GM18505 (cell line): ENCODE measurements around the gene OR51A7.
"Not testable (repeated sequence)": the region's sequence is repeated elsewhere in the genome, so short reads cannot be mapped to it uniquely, and the experiment has no call there.

Source experiments
- ATAC-seq: cut with Tn5 transposase; IDR thresholded peaks from one replicate; pipeline ENCODE4 v1.9.1; 2021; ENCODE audit not compliant: unreplicated experiment
- POLR2A ChIP-seq: IDR thresholded peaks from 4 replicates; pipeline ENCODE4 v1.6.1; 2011; ENCODE audit warnings: borderline replicate concordance; ENCODE audit not compliant: insufficient read depth, insufficient read length; ENCODE audit errors: extremely low read depth

OR51A7 gene, protein sequence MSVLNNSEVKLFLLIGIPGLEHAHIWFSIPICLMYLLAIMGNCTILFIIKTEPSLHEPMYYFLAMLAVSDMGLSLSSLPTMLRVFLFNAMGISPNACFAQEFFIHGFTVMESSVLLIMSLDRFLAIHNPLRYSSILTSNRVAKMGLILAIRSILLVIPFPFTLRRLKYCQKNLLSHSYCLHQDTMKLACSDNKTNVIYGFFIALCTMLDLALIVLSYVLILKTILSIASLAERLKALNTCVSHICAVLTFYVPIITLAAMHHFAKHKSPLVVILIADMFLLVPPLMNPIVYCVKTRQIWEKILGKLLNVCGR

DNA sequence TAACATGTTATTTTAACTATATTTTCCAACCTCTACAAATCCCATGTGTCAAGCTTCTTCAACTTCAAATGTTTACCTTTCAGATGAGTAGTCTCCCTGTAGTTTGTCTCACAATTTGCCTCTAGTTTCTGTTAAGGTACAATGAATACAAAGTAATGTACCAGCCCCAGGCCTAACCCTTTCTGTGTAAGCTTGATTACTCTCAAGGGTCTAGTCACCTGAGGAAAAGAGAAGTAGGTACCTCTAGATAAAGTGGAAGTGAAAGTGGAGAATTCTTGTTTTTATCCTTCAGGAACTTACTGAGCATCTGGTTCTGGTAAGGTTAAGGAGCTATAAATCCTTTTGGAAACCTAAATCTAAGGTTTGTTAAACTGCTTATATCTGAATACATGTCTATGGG is at the start of gene OR51A7:
Gene OR51A7 (plus strand): TSS at position 300 of the 400 bp plus-strand sequence. CDS start 3,587 bp downstream, outside the sequence.
- TF ChIP-seq POLR2A = no peak
- no peak for ATAC-seq

DNA sequence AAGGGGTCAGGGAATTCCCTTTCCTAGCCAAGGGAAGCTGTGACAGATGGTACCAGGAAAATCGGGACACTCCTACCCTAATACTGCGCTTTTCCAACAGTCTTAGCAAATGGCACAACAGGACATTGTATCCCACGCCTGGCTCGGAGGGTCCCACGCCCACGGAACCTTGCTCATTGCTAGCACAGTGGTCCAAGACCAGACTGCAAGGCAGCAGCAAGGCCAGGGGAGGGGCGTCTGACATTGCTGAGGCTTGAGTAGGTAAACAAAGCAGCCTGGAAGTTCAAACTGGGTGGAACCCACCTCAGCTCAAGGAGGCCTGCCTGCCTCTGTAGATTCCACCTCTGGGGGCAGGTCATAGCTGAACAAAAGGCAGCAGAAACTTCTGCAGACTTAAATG is 49.3 kb upstream of the OR51A7 start:
- ATAC-seq = not testable (repeated sequence)

DNA sequence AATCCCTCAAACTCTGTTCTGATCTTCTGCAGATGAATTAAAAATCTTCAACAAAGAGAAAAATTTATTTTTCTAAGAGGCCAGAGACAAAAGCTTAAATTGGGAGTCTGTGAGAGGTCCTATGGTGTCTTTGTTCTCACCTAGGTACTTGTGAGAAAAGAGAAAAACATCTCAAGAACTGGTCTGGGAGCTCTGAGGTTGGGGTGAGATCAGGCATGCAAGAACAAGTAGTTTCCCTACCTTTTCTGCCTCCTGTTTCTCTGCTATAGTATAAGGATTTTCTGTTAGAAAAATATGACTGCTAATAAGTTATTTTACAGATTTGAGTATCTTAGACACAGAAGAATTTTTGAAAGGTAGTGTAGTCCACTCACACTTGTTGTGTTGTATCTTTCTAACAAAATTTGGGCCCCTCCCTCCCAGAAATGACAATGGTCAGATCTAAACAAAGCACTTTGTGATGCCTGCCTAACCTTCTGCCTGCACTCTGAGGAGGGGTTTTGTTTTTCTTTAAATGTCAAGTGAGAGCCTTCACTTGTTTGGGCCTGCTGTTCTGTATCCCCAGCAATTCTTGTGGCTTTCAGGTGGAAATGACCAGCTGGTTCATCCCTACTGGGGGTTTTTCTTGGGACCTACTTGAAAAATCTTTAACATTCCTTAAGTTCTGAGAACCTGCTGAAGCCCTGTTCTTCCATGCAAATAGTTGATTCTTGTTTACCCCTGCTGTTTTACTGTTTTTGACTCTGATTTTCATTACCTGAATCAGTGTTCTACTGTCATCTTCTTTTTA is 40.9 kb upstream of the OR51A7 start:
- ATAC-seq = no peak
- no peak for TF ChIP-seq POLR2A

DNA sequence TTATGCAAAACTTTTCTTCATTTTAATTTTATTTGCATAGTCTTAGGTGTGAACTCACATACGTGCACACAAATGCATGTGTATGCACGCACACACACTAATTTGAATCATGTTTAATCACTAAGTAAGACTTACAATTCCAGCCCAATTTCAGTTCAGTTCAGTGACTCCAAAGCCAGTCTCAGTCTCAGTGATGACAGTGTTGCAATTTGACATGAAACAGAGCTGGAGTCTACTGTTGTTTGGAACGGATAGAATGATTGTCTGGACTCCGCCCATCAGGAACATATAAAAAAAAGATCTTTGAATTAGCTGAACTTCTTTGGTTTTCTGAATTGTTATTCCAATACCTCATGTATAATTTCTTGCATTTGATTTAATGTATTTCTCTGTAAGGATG is 39.7 kb upstream of the OR51A7 start:
- TF ChIP-seq POLR2A = no peak
- ATAC-seq = no peak

DNA sequence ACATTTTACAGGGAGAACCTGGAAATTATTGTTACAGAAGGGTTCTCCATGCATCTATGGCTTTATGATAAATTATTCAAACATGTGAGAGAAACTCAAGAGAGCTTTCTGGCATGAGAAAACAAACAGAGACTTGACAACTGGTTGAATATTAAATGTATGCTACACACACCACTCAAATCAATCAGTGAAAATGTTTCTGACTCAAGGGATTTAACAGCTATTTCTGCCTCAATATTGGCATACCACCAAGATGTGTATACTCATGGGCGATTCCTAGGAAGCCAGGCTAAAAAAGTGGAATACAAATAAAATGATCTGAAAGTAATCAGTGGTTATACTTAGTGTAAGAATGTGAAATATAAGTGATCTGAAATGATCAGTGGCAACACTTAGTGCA is 37.7 kb upstream of the OR51A7 start:
- no peak for TF ChIP-seq POLR2A
- ATAC-seq = no peak

DNA sequence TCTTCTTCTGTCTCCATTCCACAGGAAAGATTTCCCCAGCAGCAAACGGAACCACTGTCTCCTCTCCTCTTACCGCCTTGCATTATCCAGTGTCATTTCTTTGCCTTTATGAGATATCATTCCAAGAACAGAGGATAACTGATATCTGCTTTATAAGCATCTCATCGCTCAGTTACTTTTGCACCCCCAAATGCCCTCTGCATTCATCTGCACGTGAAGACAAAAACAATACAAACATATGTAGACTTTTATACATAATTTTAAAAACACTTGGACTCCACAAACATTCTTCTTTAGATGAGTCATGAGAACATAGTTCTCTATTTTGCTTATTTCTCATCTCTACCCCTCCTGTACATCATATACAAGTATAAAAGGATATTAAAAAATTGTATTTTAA is 22.4 kb upstream of the OR51A7 start:
- ATAC-seq = no peak
- TF ChIP-seq POLR2A = no peak

DNA sequence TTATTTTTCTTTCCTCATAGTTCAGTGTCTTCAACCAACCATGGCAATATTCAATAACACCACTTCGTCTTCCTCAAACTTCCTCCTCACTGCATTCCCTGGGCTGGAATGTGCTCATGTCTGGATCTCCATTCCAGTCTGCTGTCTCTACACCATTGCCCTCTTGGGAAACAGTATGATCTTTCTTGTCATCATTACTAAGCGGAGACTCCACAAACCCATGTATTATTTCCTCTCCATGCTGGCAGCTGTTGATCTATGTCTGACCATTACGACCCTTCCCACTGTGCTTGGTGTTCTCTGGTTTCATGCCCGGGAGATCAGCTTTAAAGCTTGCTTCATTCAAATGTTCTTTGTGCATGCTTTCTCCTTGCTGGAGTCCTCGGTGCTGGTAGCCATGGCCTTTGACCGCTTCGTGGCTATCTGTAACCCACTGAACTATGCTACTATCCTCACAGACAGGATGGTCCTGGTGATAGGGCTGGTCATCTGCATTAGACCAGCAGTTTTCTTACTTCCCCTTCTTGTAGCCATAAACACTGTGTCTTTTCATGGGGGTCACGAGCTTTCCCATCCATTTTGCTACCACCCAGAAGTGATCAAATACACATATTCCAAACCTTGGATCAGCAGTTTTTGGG is 21.6 kb upstream of the OR51A7 start, which contains the start of gene OR51T1:
Gene OR51T1 (plus strand): TSS at position 41 of the 641 bp plus-strand sequence. CDS start 0 bp downstream, at position 41.
- ATAC-seq = no peak
- no peak for TF ChIP-seq POLR2A

DNA sequence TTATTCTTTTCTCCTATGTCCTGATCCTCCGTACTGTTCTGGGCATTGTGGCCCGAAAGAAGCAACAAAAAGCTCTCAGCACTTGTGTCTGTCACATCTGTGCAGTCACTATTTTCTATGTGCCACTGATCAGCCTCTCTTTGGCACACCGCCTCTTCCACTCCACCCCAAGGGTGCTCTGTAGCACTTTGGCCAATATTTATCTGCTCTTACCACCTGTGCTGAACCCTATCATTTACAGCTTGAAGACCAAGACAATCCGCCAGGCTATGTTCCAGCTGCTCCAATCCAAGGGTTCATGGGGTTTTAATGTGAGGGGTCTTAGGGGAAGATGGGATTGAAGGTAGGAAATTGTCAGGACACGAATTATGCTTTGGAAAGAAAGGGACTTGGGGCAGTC is 21.0 kb upstream of the OR51A7 start:
- TF ChIP-seq POLR2A = no peak
- no peak for ATAC-seq

DNA sequence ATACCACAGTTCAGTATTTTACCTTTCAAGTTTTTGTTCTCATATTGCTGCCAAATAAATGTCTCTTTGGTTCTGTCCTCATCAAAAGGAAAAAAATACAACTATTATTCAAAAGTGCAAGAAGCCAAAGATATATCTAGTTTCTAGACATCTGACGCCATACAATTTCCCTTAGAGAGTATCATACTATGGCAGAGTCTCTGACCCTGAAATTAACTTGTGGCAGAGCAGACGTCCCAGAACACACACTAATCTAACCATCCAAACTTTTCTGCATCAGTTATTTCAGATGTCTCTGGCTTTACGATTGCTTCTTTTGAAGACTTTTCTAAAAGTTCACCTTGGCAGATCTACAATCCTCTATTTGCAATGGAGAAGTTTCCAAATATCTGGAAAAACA is 19.2 kb upstream of the OR51A7 start:
- ATAC-seq = no peak
- TF ChIP-seq POLR2A = no peak

DNA sequence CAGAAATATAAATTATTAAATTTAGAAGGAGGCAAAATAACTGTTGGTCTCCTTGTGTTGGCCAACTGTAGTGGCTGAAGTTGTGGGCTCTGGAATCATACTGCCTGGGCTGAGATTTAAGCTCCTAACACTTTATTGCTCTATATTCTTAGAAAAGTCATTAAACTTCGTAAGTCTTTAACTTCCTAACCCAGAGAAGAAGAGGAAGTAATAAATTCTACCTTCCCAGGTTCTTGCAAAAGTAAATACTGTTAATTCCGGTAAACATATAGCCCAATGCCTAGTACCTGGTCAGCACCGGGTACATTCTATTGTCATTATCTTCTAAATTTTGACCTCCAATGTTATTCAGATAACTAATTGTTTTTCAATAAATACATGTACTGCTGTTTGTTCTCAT is 17.4 kb upstream of the OR51A7 start:
- no peak for ATAC-seq
- no peak for TF ChIP-seq POLR2A

DNA sequence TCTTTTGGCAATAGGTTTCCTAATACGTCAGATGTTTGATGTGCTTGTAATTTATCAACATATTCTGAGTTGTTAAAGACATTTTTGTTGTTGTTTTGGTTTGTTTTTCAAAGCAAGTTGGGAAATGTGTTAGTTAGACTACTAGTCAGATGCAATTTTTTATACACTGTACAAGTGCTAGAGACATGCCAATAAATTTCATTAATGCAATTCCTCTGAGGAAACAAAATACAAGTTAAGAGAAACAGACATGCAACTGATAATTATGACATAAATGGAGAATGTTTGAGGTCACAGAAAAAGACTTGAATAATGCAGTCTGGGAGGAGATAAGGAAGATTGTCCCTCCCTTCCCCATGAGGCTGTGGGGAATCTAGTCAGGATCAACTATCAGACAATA is 16.0 kb upstream of the OR51A7 start:
- ATAC-seq = no peak
- no peak for TF ChIP-seq POLR2A

DNA sequence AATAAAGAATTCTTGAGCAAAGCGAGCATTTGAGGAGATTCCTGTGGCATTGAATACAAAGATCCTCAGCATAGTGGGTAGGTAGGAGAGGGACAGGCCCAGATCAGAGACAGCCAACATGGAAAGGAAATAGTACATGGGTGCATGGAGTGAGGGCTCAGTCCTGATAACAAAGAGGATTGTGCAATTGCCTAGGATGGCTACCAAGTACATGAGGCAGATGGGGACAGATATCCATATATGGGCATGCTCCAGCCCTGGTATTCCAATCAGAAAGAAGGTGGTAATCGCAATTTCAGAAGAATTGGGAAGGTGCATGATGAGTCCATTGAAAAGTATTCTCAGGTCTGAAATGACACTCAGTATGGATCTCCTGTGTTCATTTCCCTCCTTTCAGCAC is 13.3 kb upstream of the OR51A7 start:
- TF ChIP-seq POLR2A = no peak
- ATAC-seq = no peak

DNA sequence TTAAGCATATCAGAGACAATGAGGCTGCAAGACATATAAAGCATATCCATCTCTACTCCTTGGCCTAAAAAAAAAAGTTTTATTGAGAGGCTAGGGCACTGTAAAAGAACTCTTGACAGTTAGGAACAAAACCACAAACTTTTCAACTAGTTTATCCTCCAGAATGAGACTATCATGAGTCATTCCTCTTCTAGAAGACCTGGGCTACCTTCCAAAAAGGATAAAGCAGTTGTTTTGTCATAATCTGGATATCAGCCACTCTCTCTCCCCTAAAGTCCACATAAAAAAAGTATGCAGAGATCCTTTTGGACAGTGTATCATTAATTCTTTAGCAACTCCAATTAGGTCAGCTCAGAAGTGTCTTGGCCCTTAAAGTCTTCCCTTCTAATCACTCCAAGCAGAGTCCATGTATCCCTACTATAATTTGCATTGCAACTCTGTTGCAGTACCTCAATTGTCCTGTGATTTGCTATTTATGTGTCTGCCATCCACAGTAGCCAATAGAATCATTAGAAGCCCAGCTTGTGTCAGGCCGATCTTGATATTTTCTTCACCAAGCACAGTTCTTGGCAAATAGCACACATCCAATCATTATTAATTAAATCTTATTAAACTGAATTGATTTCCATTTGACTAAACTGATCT is 11.5 kb upstream of the OR51A7 start:
- TF ChIP-seq POLR2A = no peak
- no peak for ATAC-seq
